ENCODE measurements around the gene TSHZ1. TPM values are rescaled to one million over a fixed set of nuclear protein-coding genes. Genes with fewer than 3 reads are reported as not detected.

Gene TSHZ1
- total RNA-seq, 2 experiments from 2014 or later = 5.9 to 9.5 TPM

DNA sequence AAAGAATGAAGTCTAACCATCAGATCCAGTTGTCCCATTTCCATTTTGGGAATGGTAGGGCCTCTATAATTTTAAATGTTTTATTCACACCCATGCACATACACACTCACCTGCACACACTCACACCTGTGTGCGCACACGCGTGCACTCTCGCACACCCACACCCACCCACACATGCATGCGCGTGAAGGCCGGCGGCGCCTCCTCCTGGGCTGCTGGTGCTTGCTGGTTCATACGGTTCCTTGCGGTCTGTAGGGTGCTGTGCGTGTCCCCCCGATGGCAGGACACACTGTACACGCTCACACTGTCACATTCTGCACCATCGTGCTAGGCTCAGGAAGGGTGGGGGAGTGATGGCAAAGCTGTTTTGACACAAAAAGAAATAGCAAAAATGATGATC is 63.2 kb downstream of the TSHZ1 start:
- no peak overlapping the region for H2AFZ ChIP-seq (ENCODE audit: low read length)
- TF ChIP-seq EZH2phosphoT487 (IDR thresholded peaks at IDR 0.05; ENCODE audit: borderline replicate concordance, low read depth, low read length) = no peak
- TF ChIP-seq, protein P1, sequence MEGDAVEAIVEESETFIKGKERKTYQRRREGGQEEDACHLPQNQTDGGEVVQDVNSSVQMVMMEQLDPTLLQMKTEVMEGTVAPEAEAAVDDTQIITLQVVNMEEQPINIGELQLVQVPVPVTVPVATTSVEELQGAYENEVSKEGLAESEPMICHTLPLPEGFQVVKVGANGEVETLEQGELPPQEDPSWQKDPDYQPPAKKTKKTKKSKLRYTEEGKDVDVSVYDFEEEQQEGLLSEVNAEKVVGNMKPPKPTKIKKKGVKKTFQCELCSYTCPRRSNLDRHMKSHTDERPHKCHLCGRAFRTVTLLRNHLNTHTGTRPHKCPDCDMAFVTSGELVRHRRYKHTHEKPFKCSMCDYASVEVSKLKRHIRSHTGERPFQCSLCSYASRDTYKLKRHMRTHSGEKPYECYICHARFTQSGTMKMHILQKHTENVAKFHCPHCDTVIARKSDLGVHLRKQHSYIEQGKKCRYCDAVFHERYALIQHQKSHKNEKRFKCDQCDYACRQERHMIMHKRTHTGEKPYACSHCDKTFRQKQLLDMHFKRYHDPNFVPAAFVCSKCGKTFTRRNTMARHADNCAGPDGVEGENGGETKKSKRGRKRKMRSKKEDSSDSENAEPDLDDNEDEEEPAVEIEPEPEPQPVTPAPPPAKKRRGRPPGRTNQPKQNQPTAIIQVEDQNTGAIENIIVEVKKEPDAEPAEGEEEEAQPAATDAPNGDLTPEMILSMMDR (conservative IDR thresholded peaks at IDR 0.05; ENCODE audit: low read length) = no peak
- H3K27ac ChIP-seq (ENCODE audit: low read depth, low read length, poor library complexity, severe bottlenecking) = no peak overlapping the region
- H4K20me1 ChIP-seq (ENCODE audit: insufficient read depth, low read length) = no peaks in the 10 kb centered on the region
- ChIA-PET CTCF (ENCODE audit: unreplicated experiment) (no interaction called here), POLR2A (no interaction called here)
- intact Hi-C loops (cut with micrococcal nuclease; ENCODE audit: unreplicated experiment) = no loop called here
- no peaks in the 10 kb centered on the region for H3K9me2 ChIP-seq (ENCODE audit: insufficient read depth, low read length)
- no peak overlapping the region for H3K4me3 ChIP-seq (ENCODE audit: low read depth, low read length, poor library complexity, severe bottlenecking)
- H3K9me3 ChIP-seq (ENCODE audit: low read length) = no peaks in the 10 kb centered on the region
- DNase-seq (ENCODE audit: low spot score) = no peak
- no peaks in the 10 kb centered on the region for H3K79me2 ChIP-seq (ENCODE audit: insufficient read depth, low read depth, low read length)
- H3K4me2 ChIP-seq (ENCODE audit: low read length) = no peak overlapping the region
- no peaks in the 10 kb centered on the region for H3K4me1 ChIP-seq (ENCODE audit: insufficient read depth, low read length, poor library complexity, severe bottlenecking)
- BruUV-seq (replicated peaks) = no TSS peak
- no peaks in the 10 kb centered on the region for H3K36me3 ChIP-seq (ENCODE audit: insufficient read depth, low read length)

DNA sequence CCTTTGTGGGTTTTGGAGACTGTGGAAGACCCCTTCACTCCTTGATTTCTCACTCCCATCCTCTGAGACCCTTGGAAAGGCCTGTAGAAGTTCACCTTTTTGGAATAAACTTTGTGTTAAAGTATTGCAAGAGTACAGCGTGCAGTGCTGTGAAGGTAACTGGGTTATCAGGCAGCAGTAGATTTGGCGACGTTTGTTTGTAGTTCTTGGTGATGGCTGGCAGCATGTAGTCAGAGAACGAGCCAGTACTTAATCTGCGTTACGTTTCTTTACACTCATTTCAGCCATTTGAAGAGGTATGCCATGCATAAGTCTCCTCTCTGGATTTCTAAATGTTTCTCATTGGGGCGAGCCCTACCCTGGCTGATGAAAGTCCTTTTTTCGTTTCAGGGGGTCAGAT is 64.6 kb downstream of the TSHZ1 start:
- H3K79me2 ChIP-seq (ENCODE audit: insufficient read depth, low read depth, low read length) = no peaks in the 10 kb centered on the region
- H3K36me3 ChIP-seq (ENCODE audit: insufficient read depth, low read length) = no peaks in the 10 kb centered on the region
- H2AFZ ChIP-seq (ENCODE audit: low read length) = no peak overlapping the region
- H3K9me2 ChIP-seq (ENCODE audit: insufficient read depth, low read length) = no peaks in the 10 kb centered on the region
- intact Hi-C loops (cut with micrococcal nuclease; ENCODE audit: unreplicated experiment) = no loop called here
- no peaks in the 10 kb centered on the region for H4K20me1 ChIP-seq (ENCODE audit: insufficient read depth, low read length)
- ChIA-PET POLR2A (interaction anchor here (0.7 kb wide), 1 partner anchor 257 kb away, joined by 3 read pairs; no protein-coding TSS in a partner anchor), CTCF (ENCODE audit: unreplicated experiment) (no interaction called here)
- TF ChIP-seq, protein P1 (conservative IDR thresholded peaks at IDR 0.05; ENCODE audit: low read length) = no peak
- TF ChIP-seq EZH2phosphoT487 (IDR thresholded peaks at IDR 0.05; ENCODE audit: borderline replicate concordance, low read depth, low read length) = no peak
- BruUV-seq (replicated peaks) = no TSS peak
- no peak overlapping the region for H3K4me2 ChIP-seq (ENCODE audit: low read length)
- no peak for DNase-seq (ENCODE audit: low spot score)
- H3K4me3 ChIP-seq (ENCODE audit: low read depth, low read length, poor library complexity, severe bottlenecking) = no peak overlapping the region
- no peaks in the 10 kb centered on the region for H3K4me1 ChIP-seq (ENCODE audit: insufficient read depth, low read length, poor library complexity, severe bottlenecking)
- H3K27ac ChIP-seq (ENCODE audit: low read depth, low read length, poor library complexity, severe bottlenecking) = no peak overlapping the region
- no peaks in the 10 kb centered on the region for H3K9me3 ChIP-seq (ENCODE audit: low read length)

DNA sequence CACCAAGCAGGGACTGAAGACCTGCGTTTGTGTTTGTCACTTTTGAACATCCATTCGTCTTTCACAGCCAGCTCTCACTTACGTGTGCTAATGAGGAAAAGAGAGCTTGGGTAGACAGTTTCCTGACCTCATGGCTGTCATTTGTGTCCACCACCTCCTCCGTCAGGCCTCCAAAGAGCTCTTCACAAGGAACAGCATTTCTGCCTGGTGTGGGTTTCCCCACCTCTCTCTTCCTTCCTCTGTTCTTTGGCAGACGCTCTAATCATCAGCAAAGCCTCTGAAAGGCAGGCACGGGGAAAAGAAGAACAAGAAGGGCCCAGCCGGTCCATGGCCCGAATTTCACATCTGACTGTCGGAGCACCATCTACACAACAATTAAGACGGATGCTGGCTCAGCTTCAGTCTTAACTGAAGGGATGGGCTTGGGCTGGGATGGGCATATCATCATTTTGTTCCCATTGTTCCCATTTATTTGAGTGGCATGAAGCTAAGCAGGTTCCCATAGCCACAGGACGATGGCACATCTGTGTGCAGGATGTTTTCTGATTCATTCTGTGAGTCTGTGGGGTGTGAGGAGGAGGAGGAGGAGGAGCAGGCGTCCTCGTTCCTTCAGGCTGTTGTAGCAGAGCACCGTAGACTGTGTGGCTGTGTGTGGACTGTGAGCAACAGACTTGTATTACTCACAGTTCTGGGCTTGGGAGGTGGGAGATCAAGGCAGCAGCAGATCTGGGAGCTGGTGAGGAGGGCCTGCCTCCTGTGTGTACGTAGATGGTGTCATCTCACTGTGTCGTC is 66.4 kb downstream of the TSHZ1 start:
- Histone ChIP-seq H3K9me3 (ENCODE audit: low read length) (no peaks in the 10 kb centered on the region), H3K4me1 (ENCODE audit: insufficient read depth, low read length, poor library complexity, severe bottlenecking) (no peaks in the 10 kb centered on the region), H3K4me3 (ENCODE audit: low read depth, low read length, poor library complexity, severe bottlenecking) (no peak overlapping the region), H3K9me2 (ENCODE audit: insufficient read depth, low read length) (no peaks in the 10 kb centered on the region), H3K36me3 (ENCODE audit: insufficient read depth, low read length) (no peaks in the 10 kb centered on the region), H3K79me2 (ENCODE audit: insufficient read depth, low read depth, low read length) (no peaks in the 10 kb centered on the region), H2AFZ (ENCODE audit: low read length) (no peak overlapping the region), H3K27ac (ENCODE audit: low read depth, low read length, poor library complexity, severe bottlenecking) (no peak overlapping the region), H3K4me2 (ENCODE audit: low read length) (no peak overlapping the region), H4K20me1 (ENCODE audit: insufficient read depth, low read length) (no peaks in the 10 kb centered on the region)
- no peak for DNase-seq (ENCODE audit: low spot score)
- BruUV-seq (replicated peaks) = no TSS peak
- intact Hi-C loops (cut with micrococcal nuclease; ENCODE audit: unreplicated experiment) = no loop called here
- no peak for TF ChIP-seq EZH2phosphoT487 (IDR thresholded peaks at IDR 0.05; ENCODE audit: borderline replicate concordance, low read depth, low read length)
- TF ChIP-seq, protein P1 (conservative IDR thresholded peaks at IDR 0.05; ENCODE audit: low read length) = no peak
- CTCF ChIA-PET (ENCODE audit: unreplicated experiment) = no interaction called here
- POLR2A ChIA-PET = no interaction called here
